HT1080 (cell line): ENCODE data around the gene DCTN2. TPM values are rescaled to one million over a fixed set of nuclear protein-coding genes. Genes with fewer than 3 reads are reported as not detected.
A peak's percentile ranks its signal among the peaks of the same experiment; 100 is the strongest.
"Not testable (repeated sequence)": the region's sequence is repeated elsewhere in the genome, so short reads cannot be mapped to it uniquely, and the experiment has no call there.

ENCODE experiments used
- DNase-seq: peaks from one replicate; pipeline ENCODE4 v3.0.0-alpha.2; 2015; ENCODE audit warnings: low read depth
- total RNA-seq: library from RNA; depleted of rRNA; stranded (reverse); fragments of >200 nt; shearing (Covaris generic); gene quantifications from 2 replicates; pipeline ENCODE4 v1.2.3, GENCODE V29; 2014

Gene DCTN2
- total RNA-seq, 1 experiment from 2014 or later: 87.1 TPM

GRCh38 chr12:57529831-57530230 lies 17.2 kb downstream of the DCTN2 start:
- DNase-seq: no peak

- no peak for DNase-seq
Measured at GRCh38 chr12:57528831-57529555, 18.0 kb downstream of the DCTN2 start.

GRCh38 chr12:57528176-57528575 lies 18.8 kb downstream of the DCTN2 start:
- DNase-seq: no peak

GRCh38 chr12:57527184-57527583 lies 19.8 kb downstream of the DCTN2 start:
- no peak for DNase-seq

GRCh38 chr12:57526477-57527126 lies 20.4 kb downstream of the DCTN2 start:
- DNase-seq: no peak

GRCh38 chr12:57525615-57526383 lies 21.2 kb downstream of the DCTN2 start:
- no peak for DNase-seq

- DNase-seq: no peak
Measured at GRCh38 chr12:57524814-57525614, 22.0 kb downstream of the DCTN2 start.

GRCh38 chr12:57523706-57524614 lies 23.0 kb downstream of the DCTN2 start:
- no peak for DNase-seq

GRCh38 chr12:57522887-57523705 lies 23.9 kb downstream of the DCTN2 start:
- DNase-seq: peak; percentile 23

GRCh38 chr12:57522011-57522886 lies 24.7 kb downstream of the DCTN2 start, which contains the start of gene MBD6:
MBD6 (plus strand) TSS chr12:57522824; CDS start chr12:57524304, 1,480 bp downstream.
- peak; percentile 87 for DNase-seq

- DNase-seq: no peak
Measured at GRCh38 chr12:57521525-57522010, 25.4 kb downstream of the DCTN2 start.

GRCh38 chr12:57520053-57520818 lies 26.8 kb downstream of the DCTN2 start, which contains the start of gene DDIT3:
DDIT3 (minus strand) TSS chr12:57520514; CDS start chr12:57517406, 3,108 bp downstream.
- DNase-seq: peak; percentile 97

- peak; percentile 37 for DNase-seq
Measured at GRCh38 chr12:57519796-57520052, 27.3 kb downstream of the DCTN2 start.

GRCh38 chr12:57518920-57519795 lies 27.8 kb downstream of the DCTN2 start:
- DNase-seq: no peak

- no peak for DNase-seq
Measured at GRCh38 chr12:57518176-57518919, 28.6 kb downstream of the DCTN2 start.

- DNase-seq: not testable (repeated sequence)
Measured at GRCh38 chr12:57517718-57518117, 29.3 kb downstream of the DCTN2 start.
